ENCODE results near the gene QSER1. TPM values are rescaled to one million over a fixed set of nuclear protein-coding genes. Genes with fewer than 3 reads are reported as not detected.

QSER1 gene
- total and polyA plus RNA-seq, 3 experiments from 2014 or later, result 0.93 to 12.3 (median 10.6) TPM

- H3K27me3 ChIP-seq (ENCODE audit: insufficient read depth, low read length, poor library complexity, severe bottlenecking), result no peaks in the 10 kb centered on the region
- H3K36me3 ChIP-seq (ENCODE audit: insufficient read depth, low read length), result no peaks in the 10 kb centered on the region
- no peaks in the 10 kb centered on the region for H3K9me3 Mint-ChIP-seq
- DNase-seq, result peak in 2 of 5 donors; percentile 30 to 66
- peak overlapping the region in 1 of 8 donors; percentile 26 for H3K27ac Mint-ChIP-seq
- CTCF ChIA-PET, result no interaction called here
- no peak overlapping the region for H3K27ac ChIP-seq (ENCODE audit: low read depth, low read length)
- peaks cover 18 to 25% (median 24%) of the 10 kb centered on the region in 3 donors for H3K4me1 Mint-ChIP-seq
- POLR2A ChIA-PET, result no interaction called here
- H3K4me3 Mint-ChIP-seq, result peak overlapping the region in 2 of 7 donors; percentile 2 to 20
- no peaks in the 10 kb centered on the region for H3K36me3 Mint-ChIP-seq
- H3K27me3 Mint-ChIP-seq, result no peaks in the 10 kb centered on the region
- H3K9me3 ChIP-seq (ENCODE audit: low read length), result no peaks in the 10 kb centered on the region
- H3K4me3 ChIP-seq (ENCODE audit: low read length), result no peak overlapping the region
- H3K4me1 ChIP-seq (ENCODE audit: insufficient read depth, low read length), result peaks cover 22% of the 10 kb centered on the region
Observed at GRCh38 chr11:33005175-33005574, 112.6 kb downstream of the QSER1 start.

GRCh38 chr11:33006010-33006409, 113.4 kb downstream of the QSER1 start:
- Mint-ChIP-seq H3K27ac (peak overlapping the region in 1 of 8 donors; percentile 85), H3K4me3 (no peak overlapping the region), H3K27me3 (no peaks in the 10 kb centered on the region), H3K9me3 (no peaks in the 10 kb centered on the region), H3K4me1 (peaks cover 18 to 33% (median 32%) of the 10 kb centered on the region in 3 donors), H3K36me3 (no peaks in the 10 kb centered on the region)
- Histone ChIP-seq H3K36me3 (ENCODE audit: insufficient read depth, low read length) (no peaks in the 10 kb centered on the region), H3K27me3 (ENCODE audit: insufficient read depth, low read length, poor library complexity, severe bottlenecking) (no peaks in the 10 kb centered on the region), H3K27ac (ENCODE audit: low read depth, low read length) (no peak overlapping the region), H3K4me3 (ENCODE audit: low read length) (no peak overlapping the region), H3K9me3 (ENCODE audit: low read length) (no peaks in the 10 kb centered on the region), H3K4me1 (ENCODE audit: insufficient read depth, low read length) (peaks cover 26% of the 10 kb centered on the region)
- no peak for DNase-seq
- POLR2A ChIA-PET, result no interaction called here
- CTCF ChIA-PET, result no interaction called here

- Histone ChIP-seq H3K4me1 (ENCODE audit: insufficient read depth, low read length) (peaks cover 19% of the 10 kb centered on the region), H3K36me3 (ENCODE audit: insufficient read depth, low read length) (no peaks in the 10 kb centered on the region), H3K4me3 (ENCODE audit: low read length) (no peak overlapping the region), H3K27me3 (ENCODE audit: insufficient read depth, low read length, poor library complexity, severe bottlenecking) (no peaks in the 10 kb centered on the region), H3K9me3 (ENCODE audit: low read length) (no peaks in the 10 kb centered on the region), H3K27ac (ENCODE audit: low read depth, low read length) (no peak overlapping the region)
- CTCF ChIA-PET, result interaction anchor here (0.5 to 1.6 kb wide), 3 partner anchors 9 to 20 kb away, joined by 3 to 5 read pairs (median 4); no protein-coding TSS in a partner anchor
- DNase-seq, result no peak
- H3K27ac Mint-ChIP-seq, result no peak overlapping the region
- no peaks in the 10 kb centered on the region for H3K36me3 Mint-ChIP-seq
- peaks cover 19 to 56% (median 27%) of the 10 kb centered on the region in 3 donors for H3K4me1 Mint-ChIP-seq
- POLR2A ChIA-PET, result no interaction called here
- no peaks in the 10 kb centered on the region for H3K9me3 Mint-ChIP-seq
- H3K27me3 Mint-ChIP-seq, result peaks cover 16 to 32% of the 10 kb centered on the region in 2 donors
- no peak overlapping the region for H3K4me3 Mint-ChIP-seq
Observed at GRCh38 chr11:33013755-33014154, 121.1 kb downstream of the QSER1 start.

- Histone ChIP-seq H3K4me3 (ENCODE audit: low read length) (peak within 1 kb of the TSS; percentile 46), H3K9me3 (ENCODE audit: low read length) (no peaks in the 10 kb centered on the region), H3K27ac (ENCODE audit: low read depth, low read length) (no peak within 1 kb of the TSS), H3K36me3 (ENCODE audit: insufficient read depth, low read length) (no peaks in the 10 kb centered on the region), H3K4me1 (ENCODE audit: insufficient read depth, low read length) (peaks cover 17% of the 10 kb centered on the region), H3K27me3 (ENCODE audit: insufficient read depth, low read length, poor library complexity, severe bottlenecking) (no peaks in the 10 kb centered on the region)
- Mint-ChIP-seq H3K4me1 (peaks cover 19 to 48% (median 20%) of the 10 kb centered on the region in 3 donors), H3K9me3 (no peaks in the 10 kb centered on the region), H3K27me3 (peaks cover 22 to 46% of the 10 kb centered on the region in 2 donors), H3K27ac (peak within 1 kb of the TSS in 2 of 8 donors; percentile 64 to 87), H3K4me3 (peak within 1 kb of the TSS; percentile 79 to 93 (median 83)), H3K36me3 (no peaks in the 10 kb centered on the region)
- ChIA-PET CTCF (interaction anchor here (1.0 to 1.4 kb wide), 5 partner anchors 9 to 50 kb away, joined by 3 to 5 read pairs (median 4); no protein-coding TSS in a partner anchor), POLR2A (interaction anchor here (0.6 to 1.0 kb wide), 3 partner anchors 13 to 24 kb away, joined by 3 to 8 read pairs (median 3); no protein-coding TSS in a partner anchor)
- DNase-seq, result peak; percentile 61 to 82 (median 67)
Observed at GRCh38 chr11:33015621-33016551, 123.3 kb downstream of the QSER1 start, which contains the start of gene DEPDC7. Gene DEPDC7, plus strand, starts transcription at chr11:33015878. Its CDS starts 78 bp downstream, at chr11:33015956.

- CTCF ChIA-PET, result interaction anchor here (1.0 to 1.4 kb wide), 5 partner anchors 8 to 49 kb away, joined by 3 to 5 read pairs (median 4); no protein-coding TSS in a partner anchor
- H3K4me1 ChIP-seq (ENCODE audit: insufficient read depth, low read length), result peaks cover 16% of the 10 kb centered on the region
- H3K27ac ChIP-seq (ENCODE audit: low read depth, low read length), result no peak overlapping the region
- no peaks in the 10 kb centered on the region for H3K9me3 ChIP-seq (ENCODE audit: low read length)
- Mint-ChIP-seq H3K36me3 (no peaks in the 10 kb centered on the region), H3K9me3 (no peaks in the 10 kb centered on the region), H3K27ac (no peak overlapping the region), H3K4me1 (peaks cover 12 to 42% (median 14%) of the 10 kb centered on the region in 3 donors), H3K4me3 (peak overlapping the region; percentile 71 to 93 (median 77)), H3K27me3 (peaks cover 22 to 46% of the 10 kb centered on the region in 2 donors)
- H3K27me3 ChIP-seq (ENCODE audit: insufficient read depth, low read length, poor library complexity, severe bottlenecking), result no peaks in the 10 kb centered on the region
- no peak overlapping the region for H3K4me3 ChIP-seq (ENCODE audit: low read length)
- no peaks in the 10 kb centered on the region for H3K36me3 ChIP-seq (ENCODE audit: insufficient read depth, low read length)
- POLR2A ChIA-PET, result no interaction called here
- DNase-seq, result no peak
Observed at GRCh38 chr11:33016654-33017053, 124.0 kb downstream of the QSER1 start.

GRCh38 chr11:33017478-33017877, 124.9 kb downstream of the QSER1 start:
- ChIA-PET CTCF (interaction anchor here (1.3 kb wide), 1 partner anchor 15 kb away, joined by 4 read pairs; no protein-coding TSS in a partner anchor), POLR2A (no interaction called here)
- DNase-seq, result no peak
- Histone ChIP-seq H3K4me1 (ENCODE audit: insufficient read depth, low read length) (peaks cover 15% of the 10 kb centered on the region), H3K4me3 (ENCODE audit: low read length) (no peak overlapping the region), H3K27me3 (ENCODE audit: insufficient read depth, low read length, poor library complexity, severe bottlenecking) (no peaks in the 10 kb centered on the region), H3K36me3 (ENCODE audit: insufficient read depth, low read length) (no peaks in the 10 kb centered on the region), H3K9me3 (ENCODE audit: low read length) (no peaks in the 10 kb centered on the region), H3K27ac (ENCODE audit: low read depth, low read length) (no peak overlapping the region)
- H3K4me1 Mint-ChIP-seq, result peaks cover 7 to 42% (median 9%) of the 10 kb centered on the region in 3 donors
- H3K27me3 Mint-ChIP-seq, result peaks cover 22 to 46% of the 10 kb centered on the region in 2 donors
- no peak overlapping the region for H3K27ac Mint-ChIP-seq
- no peaks in the 10 kb centered on the region for H3K36me3 Mint-ChIP-seq
- peak overlapping the region in 2 of 7 donors; percentile 0 to 76 for H3K4me3 Mint-ChIP-seq
- H3K9me3 Mint-ChIP-seq, result no peaks in the 10 kb centered on the region

GRCh38 chr11:33017965-33018364, 125.4 kb downstream of the QSER1 start:
- H3K4me1 Mint-ChIP-seq, result peaks cover 7 to 39% (median 7%) of the 10 kb centered on the region in 3 donors
- Histone ChIP-seq H3K9me3 (ENCODE audit: low read length) (no peaks in the 10 kb centered on the region), H3K4me3 (ENCODE audit: low read length) (no peak overlapping the region), H3K27ac (ENCODE audit: low read depth, low read length) (no peak overlapping the region), H3K36me3 (ENCODE audit: insufficient read depth, low read length) (no peaks in the 10 kb centered on the region), H3K27me3 (ENCODE audit: insufficient read depth, low read length, poor library complexity, severe bottlenecking) (no peaks in the 10 kb centered on the region), H3K4me1 (ENCODE audit: insufficient read depth, low read length) (peaks cover 12% of the 10 kb centered on the region)
- peaks cover 24 to 46% of the 10 kb centered on the region in 2 donors for H3K27me3 Mint-ChIP-seq
- POLR2A ChIA-PET, result no interaction called here
- peak overlapping the region in 1 of 7 donors; percentile 76 for H3K4me3 Mint-ChIP-seq
- no peaks in the 10 kb centered on the region for H3K9me3 Mint-ChIP-seq
- no peaks in the 10 kb centered on the region for H3K36me3 Mint-ChIP-seq
- H3K27ac Mint-ChIP-seq, result no peak overlapping the region
- CTCF ChIA-PET, result interaction anchor here (1.3 kb wide), 1 partner anchor 15 kb away, joined by 4 read pairs; no protein-coding TSS in a partner anchor
- no peak for DNase-seq

- no peak overlapping the region for H3K4me3 Mint-ChIP-seq
- Histone ChIP-seq H3K4me1 (ENCODE audit: insufficient read depth, low read length) (peaks cover 12% of the 10 kb centered on the region), H3K9me3 (ENCODE audit: low read length) (no peaks in the 10 kb centered on the region), H3K27me3 (ENCODE audit: insufficient read depth, low read length, poor library complexity, severe bottlenecking) (no peaks in the 10 kb centered on the region), H3K36me3 (ENCODE audit: insufficient read depth, low read length) (no peaks in the 10 kb centered on the region), H3K4me3 (ENCODE audit: low read length) (no peak overlapping the region), H3K27ac (ENCODE audit: low read depth, low read length) (no peak overlapping the region)
- peaks cover 7 to 33% (median 7%) of the 10 kb centered on the region in 3 donors for H3K4me1 Mint-ChIP-seq
- no peak overlapping the region for H3K27ac Mint-ChIP-seq
- no peaks in the 10 kb centered on the region for H3K36me3 Mint-ChIP-seq
- ChIA-PET CTCF (interaction anchor here (0.9 kb wide), 1 partner anchor 47 kb away, joined by 4 read pairs; no protein-coding TSS in a partner anchor), POLR2A (no interaction called here)
- H3K27me3 Mint-ChIP-seq, result peaks cover 24 to 46% of the 10 kb centered on the region in 2 donors
- no peak for DNase-seq
- no peaks in the 10 kb centered on the region for H3K9me3 Mint-ChIP-seq
Observed at GRCh38 chr11:33018840-33019239, 126.2 kb downstream of the QSER1 start.

Measured in CD8-positive, alpha-beta memory T cell (primary cell).